Activated T-helper 1 cell treated with anti-CD3 and anti-CD28 coated beads, Interleukin-2, amount 50 U/mL, for 16 hours (primary cell): ENCODE measurements around the gene DKK3.

Experiments
- DNase-seq, 2 donors: peaks; one replicate each; pipeline ENCODE4 v3.0.0-alpha.2; 2020; ENCODE audit warnings: low read depth in 1 of 2, low spot score in 1 of 2

Gene DKK3

GRCh38 chr11:11946878-11947277 is 61.5 kb downstream of the DKK3 start:
- no peak for DNase-seq

- no peak for DNase-seq
Observed at GRCh38 chr11:11946180-11946579, 62.2 kb downstream of the DKK3 start.

DNA sequence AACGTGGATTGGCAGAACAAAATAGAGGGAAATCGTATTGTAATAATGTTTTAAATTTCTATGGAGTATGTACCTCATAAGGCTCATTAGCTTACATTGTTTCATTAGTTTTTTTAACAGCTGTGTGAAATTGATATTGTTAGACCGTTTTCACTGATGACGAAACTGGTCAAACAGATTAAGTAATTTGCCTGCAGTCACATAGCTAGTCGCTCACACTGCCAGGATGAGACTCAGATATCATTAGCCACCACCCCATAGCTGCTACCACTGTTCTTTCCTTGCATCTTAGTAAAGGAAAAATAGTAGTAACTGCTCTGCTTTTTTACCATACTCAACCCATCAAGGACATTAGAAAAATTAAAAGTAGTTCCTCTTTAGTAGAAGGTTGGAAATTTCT is 64.0 kb downstream of the DKK3 start:
- no peak for DNase-seq

DNA sequence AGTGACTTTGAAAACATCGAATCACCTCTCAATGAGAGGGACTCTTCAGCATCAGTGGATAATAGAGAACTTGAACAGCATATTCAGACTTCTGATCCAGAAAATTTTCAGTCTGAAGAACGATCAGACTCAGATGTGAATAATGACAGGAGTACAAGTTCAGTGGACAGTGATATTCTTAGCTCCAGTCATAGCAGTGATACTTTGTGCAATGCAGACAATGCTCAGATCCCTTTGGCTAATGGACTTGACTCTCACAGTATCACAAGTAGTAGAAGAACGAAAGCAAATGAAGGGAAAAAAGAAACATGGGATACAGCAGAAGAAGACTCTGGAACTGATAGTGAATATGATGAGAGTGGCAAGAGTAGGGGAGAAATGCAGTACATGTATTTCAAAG is 65.8 kb downstream of the DKK3 start:
- no peak for DNase-seq

- DNase-seq, result no peak
Observed at GRCh38 chr11:11940551-11940950, 67.9 kb downstream of the DKK3 start.

GRCh38 chr11:11937957-11938356 is 70.5 kb downstream of the DKK3 start:
- DNase-seq, result no peak

GRCh38 chr11:11937433-11937832 is 71.0 kb downstream of the DKK3 start:
- no peak for DNase-seq

- DNase-seq, result no peak
Observed at GRCh38 chr11:11935536-11935935, 72.9 kb downstream of the DKK3 start.

DNA sequence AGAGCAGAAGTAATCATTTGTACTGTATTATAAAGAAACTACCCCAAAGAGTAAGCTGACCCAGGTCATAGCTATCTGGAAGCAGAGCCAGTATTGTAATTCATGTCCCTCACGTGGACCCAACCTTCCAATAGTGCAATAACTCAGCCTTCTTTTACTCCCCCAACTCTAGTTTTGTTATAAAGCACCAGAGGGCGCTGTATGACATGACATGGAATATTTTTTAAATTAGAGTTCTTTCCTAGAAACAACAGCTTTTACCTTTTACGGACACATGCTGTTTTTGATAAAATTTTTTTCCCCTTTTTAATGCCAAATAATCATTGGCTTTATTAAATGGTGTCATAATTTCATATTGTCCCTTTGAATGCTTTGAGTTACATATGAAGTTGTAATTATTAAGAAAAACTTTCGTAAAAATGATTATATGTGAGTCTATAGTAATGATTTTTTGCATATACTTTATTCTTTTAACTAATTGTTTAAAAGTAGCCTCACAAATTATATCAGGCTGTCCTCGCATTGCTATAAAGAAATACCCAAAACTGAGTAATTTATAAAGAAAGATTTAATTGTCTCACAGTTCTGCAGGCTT is 76.9 kb downstream of the DKK3 start:
- no peak for DNase-seq

GRCh38 chr11:11929920-11930319 is 78.5 kb downstream of the DKK3 start:
- DNase-seq, result no peak

DNA sequence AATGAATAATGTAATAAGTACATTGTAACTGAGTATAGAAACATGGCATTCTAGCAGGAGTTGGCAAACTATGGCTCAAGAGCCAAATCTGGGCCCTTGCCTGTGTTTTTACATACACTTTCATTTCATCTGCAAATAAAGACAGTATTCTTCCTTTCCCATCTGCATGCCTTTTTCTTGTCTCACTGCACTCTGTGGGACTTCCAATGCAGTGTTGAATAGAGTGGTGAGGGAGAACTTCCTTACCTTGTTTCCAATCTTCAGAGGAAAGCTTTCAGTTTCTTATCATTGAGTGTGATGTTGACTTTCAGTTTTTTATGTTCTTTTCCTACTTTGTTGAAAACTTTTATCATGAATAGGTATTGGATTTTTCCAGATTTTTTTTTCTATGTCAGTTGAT is 84.6 kb downstream of the DKK3 start:
- no peak for DNase-seq

GRCh38 chr11:11916981-11917399 is 91.4 kb downstream of the DKK3 start:
- no peak for DNase-seq

DNA sequence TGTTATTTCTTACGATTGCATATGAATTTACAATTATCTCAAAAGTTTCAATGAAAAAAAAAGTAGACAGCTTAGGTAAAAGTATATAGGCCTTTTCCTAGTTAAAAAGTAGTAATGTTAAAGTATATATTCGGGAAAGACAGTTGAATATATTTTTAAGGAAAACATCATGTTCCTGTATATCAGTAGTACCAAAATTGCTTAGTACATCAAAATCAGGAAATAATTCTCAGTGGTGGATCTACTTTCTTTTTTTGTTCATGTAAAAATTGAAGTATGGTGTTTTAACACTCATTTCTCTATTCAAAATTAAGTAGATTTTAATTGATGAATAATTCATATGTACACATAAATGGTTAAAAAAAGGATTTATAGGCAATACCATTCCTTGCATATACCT is 92.8 kb downstream of the DKK3 start:
- no peak for DNase-seq

DNA sequence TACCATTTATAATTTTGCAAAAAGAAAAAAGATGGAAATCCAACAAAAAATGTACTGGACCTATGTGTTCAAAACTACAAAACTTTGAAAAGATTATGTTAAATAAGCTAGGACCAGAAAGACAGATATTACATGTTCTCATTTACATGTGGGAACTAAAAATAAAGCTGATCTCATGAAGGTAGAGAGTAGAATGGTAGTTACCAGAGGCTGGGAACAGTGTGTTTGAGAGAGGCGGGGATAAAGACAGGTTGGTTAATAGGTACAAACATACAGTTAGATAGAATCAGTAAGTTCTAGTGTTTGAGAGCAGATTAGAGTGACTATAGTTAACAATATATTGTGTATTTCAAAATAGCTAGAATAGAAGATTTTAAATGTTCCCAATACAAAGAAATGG is 95.0 kb downstream of the DKK3 start:
- DNase-seq, result no peak
